Adrenal gland (tissue), 12 donors: ENCODE measurements around the gene NCEH1. TPM values are rescaled to one million over a fixed set of nuclear protein-coding genes. Genes with fewer than 3 reads are reported as not detected.
A peak's percentile ranks its signal among the peaks of the same experiment; 100 is the strongest.

Experiments
- DNase-seq, 7 donors: peaks; one replicate each; pipeline ENCODE4 v3.0.0-alpha.2; 2019 to 2020
- H3K27ac ChIP-seq, 5 donors: fragments of 200-600 bp; sonication (generic) in 4 of 5; 1 replicate in 3 of 5; 2 replicates in 2 of 5; pipeline versions ENCODE4 v1.5.1 to v1.8.0; 2016 to 2020; ENCODE audit warnings: mild to moderate bottlenecking in 1 of 5
- H3K27me3 ChIP-seq: fragments of 200-600 bp; 2 replicates; pipeline ENCODE4 v1.8.0; 2021
- H3K36me3 ChIP-seq, 2 donors: fragments of 200-600 bp; replicated peaks in 1 of 2; 1 replicate in 1 of 2; 2 replicates in 1 of 2; pipeline versions ENCODE4 v1.5.1 to v1.8.0; 2018 to 2022
- H3K4me1 ChIP-seq, 2 donors: fragments of 200-600 bp; replicated peaks in 1 of 2; 1 replicate in 1 of 2; 2 replicates in 1 of 2; pipeline versions ENCODE4 v1.5.1 to v1.8.0; 2018 to 2021
- H3K4me3 ChIP-seq, 4 donors: fragments of 200-600 bp; sonication (generic) in 3 of 4; one replicate each; pipeline ENCODE4 v1.5.1; 2016 to 2018
- H3K9me3 ChIP-seq, 3 donors: fragments of 200-600 bp; sonication (generic) in 1 of 3; replicated peaks in 1 of 3; 1 replicate in 2 of 3; 2 replicates in 1 of 3; pipeline versions ENCODE4 v1.5.1 to v1.8.0; 2016 to 2021
- POLR2A ChIP-seq, 2 donors: fragments of 450-650 bp; IDR thresholded peaks; one replicate each; pipeline ENCODE4 v1.6.1; 2017; ENCODE audit warnings: antibody characterized with exemption in 2 of 2, mild to moderate bottlenecking in 2 of 2, moderate library complexity in 1 of 2
- WGBS, 4 donors: extraction: QIAGEN DNeasy Blood & Tissue Kit in 2 of 4; methylation state at CpG; one replicate each; pipeline versions ENCODE4 v1.1.5 to v1.1.7; 2013 to 2017; 5-methylcytosine and 5-hydroxymethylcytosine counted together
- intact Hi-C, 2 donors: fragments of 100-400 bp; cut with DNase I; formaldehyde crosslinking; loops; one replicate each; pipeline versions ENCODE4 v1.14.1 to v1.15.0; 2022 to 2023
- polyA plus RNA-seq, 3 donors: library from polyadenylated mRNA; stranded (reverse); fragments of 200-250 nt in 2 of 3; fragments of 350-450 nt in 1 of 3; fragmentation: Illumina TruSeq in 1 of 3; extraction: RNeasy Lipid Tissue Mini Kit (QIAGEN cat#74804) in 1 of 3; gene quantifications; one replicate each; pipeline ENCODE4 v1.2.3, GENCODE V29; 2013 to 2014
- total RNA-seq, 9 donors: library from RNA; depleted of rRNA in 4 of 9; stranded (reverse); fragments of >200 nt in 4 of 9; fragments of 120-200 nt in 1 of 9; fragmentation: NEBNext Ultra II Directional in 1 of 9; extraction: Animal tissue kit (Norgen Biotek cat#: 25700) in 1 of 9; gene quantifications; one replicate each; pipeline versions ENCODE4 v1.1.0 to v1.2.4, GENCODE V29; 2013 to 2023
- TF ChIP-seq, protein P1 (sequence below), 6 experiments: fragments of 450-650 bp in 4 of 6; fragments of 200-600 bp in 2 of 6; sonication (generic) in 1 of 6; IDR thresholded peaks; 1 replicate in 5 of 6; 2 replicates in 1 of 6; pipeline versions ENCODE4 v1.5.1 to v1.8.0; 2016 to 2021; ENCODE audit warnings: antibody characterized with exemption in 6 of 6, mild to moderate bottlenecking in 2 of 6, moderate library complexity in 1 of 6
- donor health status: healthy with polysubstance abuse.
- donor health status: Bipolar disorder and iron deficiency.
- donor health status: DM: yes; HTN: yes; CAD: no.
- donor health status: DM: no; HTN: no; CAD: no.
- donor health status: DM: no; HTN: no; CAD: no.
- donor health status: DM: yes; HTN: yes; CAD: no.

Gene NCEH1
- total and polyA plus RNA-seq, 12 donors, result 5.8 to 55.3 (median 39.4) TPM

DNA sequence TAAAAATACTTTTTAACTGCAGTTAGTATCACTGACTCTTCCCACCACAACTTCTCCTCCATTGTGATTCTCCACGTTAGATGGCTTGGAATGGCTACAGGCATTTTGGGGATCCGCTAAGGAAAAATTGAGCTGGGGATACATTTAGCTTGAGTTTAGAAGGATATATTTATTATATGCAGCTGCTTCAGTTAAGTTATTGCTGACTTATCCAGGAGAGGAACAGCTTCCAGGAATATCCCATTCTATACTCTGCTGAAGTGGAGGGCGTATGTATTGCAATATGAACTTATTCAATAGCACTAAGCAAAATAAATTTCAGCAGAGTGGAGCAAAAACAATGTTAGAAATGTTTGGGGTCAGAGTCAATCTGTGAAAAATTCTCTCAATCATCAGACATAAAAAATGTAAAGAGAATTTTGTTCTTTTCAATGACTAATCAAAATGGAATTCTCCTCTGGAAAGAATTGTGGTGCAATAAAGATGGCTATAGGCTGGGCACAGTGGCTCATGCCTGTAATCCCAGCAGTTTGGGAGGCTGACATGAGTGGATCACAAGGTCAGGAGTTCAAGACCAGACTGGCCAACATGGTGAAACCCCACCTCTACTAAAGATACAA is 84.7 kb downstream of the NCEH1 start:
- 63 to 67% (median 64%) methylated on average over 3 of the region's 3 CpGs for WGBS, 4 donors
- H3K9me3 ChIP-seq, result no peaks in the 10 kb centered on the region
- H3K27ac ChIP-seq, result no peak overlapping the region
- H3K27me3 ChIP-seq, result no peaks in the 10 kb centered on the region
- H3K4me1 ChIP-seq, result peaks cover 0 to 15% of the 10 kb centered on the region in 2 donors
- TF ChIP-seq POLR2A (IDR thresholded peaks at IDR 0.05), result no peak
- TF ChIP-seq, protein P1, sequence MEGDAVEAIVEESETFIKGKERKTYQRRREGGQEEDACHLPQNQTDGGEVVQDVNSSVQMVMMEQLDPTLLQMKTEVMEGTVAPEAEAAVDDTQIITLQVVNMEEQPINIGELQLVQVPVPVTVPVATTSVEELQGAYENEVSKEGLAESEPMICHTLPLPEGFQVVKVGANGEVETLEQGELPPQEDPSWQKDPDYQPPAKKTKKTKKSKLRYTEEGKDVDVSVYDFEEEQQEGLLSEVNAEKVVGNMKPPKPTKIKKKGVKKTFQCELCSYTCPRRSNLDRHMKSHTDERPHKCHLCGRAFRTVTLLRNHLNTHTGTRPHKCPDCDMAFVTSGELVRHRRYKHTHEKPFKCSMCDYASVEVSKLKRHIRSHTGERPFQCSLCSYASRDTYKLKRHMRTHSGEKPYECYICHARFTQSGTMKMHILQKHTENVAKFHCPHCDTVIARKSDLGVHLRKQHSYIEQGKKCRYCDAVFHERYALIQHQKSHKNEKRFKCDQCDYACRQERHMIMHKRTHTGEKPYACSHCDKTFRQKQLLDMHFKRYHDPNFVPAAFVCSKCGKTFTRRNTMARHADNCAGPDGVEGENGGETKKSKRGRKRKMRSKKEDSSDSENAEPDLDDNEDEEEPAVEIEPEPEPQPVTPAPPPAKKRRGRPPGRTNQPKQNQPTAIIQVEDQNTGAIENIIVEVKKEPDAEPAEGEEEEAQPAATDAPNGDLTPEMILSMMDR (IDR thresholded peaks at IDR 0.05), result no peak
- H3K4me3 ChIP-seq, result no peak overlapping the region
- intact Hi-C loops, result no loop called here
- DNase-seq, result no peak
- H3K36me3 ChIP-seq, result no peaks in the 10 kb centered on the region

DNA sequence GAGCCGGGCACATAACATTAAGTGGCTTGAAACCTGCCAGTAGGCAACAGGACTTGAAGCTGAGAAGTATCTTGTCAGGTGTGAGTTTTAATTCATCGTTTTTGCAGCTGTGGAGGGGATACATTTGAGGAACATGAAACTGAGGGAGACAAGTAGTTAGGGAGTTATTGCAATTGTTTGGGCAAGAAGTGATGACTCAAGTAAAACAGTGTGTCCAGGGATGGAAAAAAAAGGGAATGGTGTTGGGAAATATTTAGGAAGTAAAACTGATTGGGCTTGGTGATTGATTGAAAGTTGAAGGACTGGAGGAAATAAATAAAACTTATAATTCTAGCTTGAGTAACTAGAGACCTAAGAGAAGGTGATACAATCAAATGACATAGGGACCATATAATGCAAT is 85.5 kb downstream of the NCEH1 start:
- Histone ChIP-seq H3K9me3 (no peaks in the 10 kb centered on the region), H3K4me3 (no peak overlapping the region), H3K4me1 (peaks cover 0 to 15% of the 10 kb centered on the region in 2 donors), H3K27me3 (no peaks in the 10 kb centered on the region), H3K36me3 (no peaks in the 10 kb centered on the region), H3K27ac (no peak overlapping the region)
- no peak for DNase-seq
- no peak for TF ChIP-seq POLR2A (IDR thresholded peaks at IDR 0.05)
- TF ChIP-seq, protein P1 (IDR thresholded peaks at IDR 0.05), result no peak
- 73 to 94% (median 82%) methylated on average over 2 of the region's 2 CpGs for WGBS, 4 donors
- intact Hi-C loops, result no loop called here

DNA sequence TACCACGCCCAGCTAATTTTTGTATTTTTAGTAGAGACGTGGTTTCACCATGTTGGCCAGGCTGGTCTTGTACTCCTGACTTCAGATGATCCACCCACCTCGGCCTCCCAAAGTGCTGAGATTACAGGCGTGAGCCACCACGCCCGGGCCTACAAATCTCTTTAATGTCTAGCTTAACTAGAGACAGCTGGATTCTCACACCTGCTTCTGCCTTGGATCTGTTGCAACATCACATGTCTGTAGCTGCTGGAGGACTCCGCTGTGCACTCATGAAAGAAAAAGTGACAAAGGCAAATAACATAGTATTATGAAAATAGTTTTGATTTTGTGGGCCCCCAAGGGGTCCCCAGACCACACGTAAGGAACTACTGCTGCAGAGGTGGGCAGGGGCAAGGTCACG is 85.9 kb downstream of the NCEH1 start:
- Histone ChIP-seq H3K36me3 (no peaks in the 10 kb centered on the region), H3K4me3 (no peak overlapping the region), H3K27ac (no peak overlapping the region), H3K4me1 (peaks cover 0 to 15% of the 10 kb centered on the region in 2 donors), H3K9me3 (no peaks in the 10 kb centered on the region), H3K27me3 (no peaks in the 10 kb centered on the region)
- intact Hi-C loops, result no loop called here
- TF ChIP-seq, protein P1 (IDR thresholded peaks at IDR 0.05), result no peak
- TF ChIP-seq POLR2A (IDR thresholded peaks at IDR 0.05), result no peak
- DNase-seq, result no peak
- 87 to 94% (median 93%) methylated on average over 9 of the region's 9 CpGs for WGBS, 4 donors

DNA sequence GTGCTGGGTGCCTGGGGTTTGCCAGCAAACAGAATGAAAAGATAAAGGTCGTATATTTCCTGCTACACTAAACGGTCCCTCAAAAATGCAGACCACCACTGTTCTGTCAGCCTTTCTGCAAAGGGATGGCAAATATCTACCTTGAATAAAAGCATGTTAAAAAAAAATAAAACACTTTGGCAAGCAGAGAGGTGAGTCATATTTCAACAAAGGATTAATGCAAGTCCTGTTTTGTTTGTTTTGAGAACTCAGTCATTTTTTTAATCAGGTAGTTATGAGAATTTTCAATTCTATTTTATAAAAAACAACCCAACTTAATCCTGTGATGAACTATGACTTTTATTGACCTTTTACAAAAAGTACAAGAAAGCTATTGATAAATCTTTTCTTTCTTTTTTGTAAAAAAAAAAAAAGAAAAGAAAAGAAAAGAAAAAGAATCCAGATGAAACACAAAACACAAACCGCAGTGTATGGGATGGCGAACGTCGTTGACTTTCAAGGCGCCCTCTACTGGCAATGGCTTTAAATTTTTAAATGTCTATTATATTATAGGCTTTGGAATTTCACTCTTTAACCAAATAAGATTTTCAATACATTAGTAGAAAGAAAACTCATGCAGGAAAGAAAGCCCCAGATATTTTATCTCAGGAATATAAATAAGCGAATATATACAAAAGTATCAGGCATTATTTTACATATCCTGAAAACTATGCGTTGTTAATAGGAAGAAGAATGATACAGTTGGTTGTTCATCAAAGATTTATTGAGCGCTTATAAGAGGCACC is 87.8 kb downstream of the NCEH1 start:
- H3K4me3 ChIP-seq, result peak overlapping the region in 1 of 4 donors; percentile 18
- intact Hi-C loops, result no loop called here
- TF ChIP-seq, protein P1 (IDR thresholded peaks at IDR 0.05), result peak; percentile 48 to 78 (median 62)
- TF ChIP-seq POLR2A (IDR thresholded peaks at IDR 0.05), result no peak
- peak overlapping the region in 3 of 5 donors; percentile 19 to 59 (median 45) for H3K27ac ChIP-seq
- H3K27me3 ChIP-seq, result no peaks in the 10 kb centered on the region
- 26 to 28% (median 27%) methylated on average over 10 of the region's 10 CpGs for WGBS, 4 donors
- peaks cover 0 to 15% of the 10 kb centered on the region in 2 donors for H3K4me1 ChIP-seq
- DNase-seq, result peak in 6 of 7 donors; percentile 51 to 66 (median 58)
- H3K9me3 ChIP-seq, result no peaks in the 10 kb centered on the region
- H3K36me3 ChIP-seq, result no peaks in the 10 kb centered on the region
